ES-I3 (cell line): ENCODE measurements around the gene SYNDIG1.

Source experiments
- H3K36me3 ChIP-seq: 2 replicates; pipeline ENCODE4 v1.6.1; 2013; ENCODE audit warnings: mild to moderate bottlenecking, low read length, control low read depth, moderate library complexity; ENCODE audit not compliant: insufficient read depth
- H3K4me1 ChIP-seq: 2 replicates; pipeline ENCODE4 v1.6.1; 2013; ENCODE audit warnings: mild to moderate bottlenecking, control low read depth, low read length; ENCODE audit not compliant: insufficient read depth
- H3K9ac ChIP-seq: 2 replicates; pipeline ENCODE4 v1.6.1; 2013; ENCODE audit warnings: low read depth, mild to moderate bottlenecking, low read length, moderate library complexity
- H3K9me3 ChIP-seq: 2 replicates; pipeline ENCODE4 v1.6.1; 2013; ENCODE audit warnings: mild to moderate bottlenecking, low read length, moderate library complexity; ENCODE audit not compliant: control insufficient read depth, insufficient read depth

Gene SYNDIG1

DNA sequence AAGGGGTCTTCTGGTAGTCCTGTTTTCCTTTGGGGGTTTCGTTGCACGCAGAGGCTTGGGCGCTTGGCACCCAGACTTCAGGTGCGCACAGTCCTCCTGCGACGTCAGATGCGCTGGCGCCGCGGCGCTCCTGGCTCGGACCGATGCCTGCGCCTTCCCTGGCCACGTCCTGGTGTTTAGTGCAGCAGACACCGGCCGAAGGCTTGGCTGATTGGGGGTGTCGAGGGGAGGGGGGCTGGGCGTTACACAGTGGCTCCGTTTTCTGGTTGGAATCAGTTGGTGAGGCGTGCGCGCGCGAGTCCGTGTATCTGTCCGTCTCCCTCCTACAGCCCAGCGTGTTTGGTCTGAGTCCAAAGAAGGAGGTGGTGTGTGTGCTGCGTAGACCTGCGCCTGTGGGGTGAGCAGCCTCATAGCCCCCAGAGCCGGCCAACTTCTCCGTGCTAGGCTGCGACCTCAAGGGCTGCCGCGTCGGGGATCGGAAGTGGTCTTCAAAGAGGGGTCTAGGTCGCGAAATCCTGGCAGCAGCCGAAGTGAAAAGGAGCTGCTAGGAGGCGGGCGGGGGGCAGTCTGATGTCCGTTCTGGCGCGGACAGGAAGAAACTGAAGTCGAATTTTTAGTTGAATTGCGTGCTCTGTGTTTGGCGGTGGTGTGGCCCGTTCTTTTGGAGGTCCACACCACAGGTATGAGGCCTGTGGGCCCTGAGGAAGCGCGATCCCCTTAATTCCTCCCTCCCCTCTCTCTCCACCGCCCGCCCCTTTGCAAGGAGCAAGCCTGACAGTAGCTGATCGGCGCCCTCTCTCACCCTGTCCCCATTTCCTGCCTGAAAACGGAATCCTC, 1.5 kb downstream of the SYNDIG1 start:
- Histone ChIP-seq H3K36me3 (no peaks in the 10 kb centered on the region), H3K9me3 (no peaks in the 10 kb centered on the region), H3K9ac (peak overlapping the region; percentile 75), H3K4me1 (peaks cover 7% of the 10 kb centered on the region)

DNA sequence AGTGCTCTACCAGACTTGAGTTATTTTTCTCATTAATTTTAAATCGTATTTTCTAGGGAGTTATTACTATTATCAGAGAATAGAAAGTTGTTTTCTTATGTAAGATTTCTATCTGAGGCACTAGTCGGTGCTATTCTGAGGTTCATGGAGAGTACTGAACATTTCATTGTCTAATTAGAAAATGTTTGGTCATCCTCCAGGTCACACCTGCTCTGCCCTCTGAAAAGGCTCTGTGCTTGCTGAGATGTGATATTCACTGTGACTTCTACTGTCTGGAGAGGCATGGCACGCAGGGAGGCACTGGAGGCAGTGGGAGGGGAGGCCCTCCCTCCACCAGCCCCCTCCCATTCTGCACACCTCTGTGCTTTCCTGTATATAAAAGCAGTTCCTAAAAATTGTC, 3.0 kb downstream of the SYNDIG1 start:
- no peaks in the 10 kb centered on the region for H3K36me3 ChIP-seq
- peaks cover 7% of the 10 kb centered on the region for H3K4me1 ChIP-seq
- no peaks in the 10 kb centered on the region for H3K9me3 ChIP-seq
- no peak overlapping the region for H3K9ac ChIP-seq

DNA sequence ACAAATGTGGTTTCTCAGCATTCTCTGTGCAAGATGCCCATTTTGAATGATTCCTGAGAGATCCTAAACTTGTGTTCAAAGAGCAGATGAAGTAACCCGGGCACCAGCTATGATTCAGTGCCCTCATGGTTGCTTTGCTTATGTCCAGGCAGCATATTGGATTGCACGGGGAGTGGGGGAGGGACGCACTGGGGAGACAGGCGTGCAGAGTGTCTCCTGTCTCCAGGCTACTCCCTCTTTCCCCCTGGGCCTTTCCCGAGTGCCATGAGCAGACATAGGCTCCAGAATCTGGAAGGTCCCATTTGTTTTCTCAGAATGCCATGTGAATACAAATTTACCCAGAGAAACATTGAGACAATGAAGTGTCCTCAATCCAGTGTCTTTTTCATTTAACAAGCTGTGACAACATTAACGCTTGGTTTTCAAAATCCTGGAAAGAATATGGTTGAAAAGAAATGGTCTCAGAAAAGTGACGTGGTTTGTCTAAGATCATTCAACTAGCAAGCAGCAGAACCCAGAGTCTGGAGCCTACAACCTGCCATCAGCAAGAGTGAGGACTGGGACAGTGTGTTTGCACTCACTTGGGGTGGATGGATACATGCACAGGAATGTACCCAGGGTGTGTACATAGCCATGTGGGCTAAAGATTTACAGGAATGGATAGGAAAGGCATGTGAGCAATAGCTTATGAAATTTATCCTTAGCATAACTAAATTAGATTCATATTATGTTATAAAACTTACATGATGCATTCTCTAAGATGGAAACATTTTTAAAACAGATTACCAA, 4.2 kb downstream of the SYNDIG1 start:
- Histone ChIP-seq H3K9ac (no peak overlapping the region), H3K36me3 (no peaks in the 10 kb centered on the region), H3K4me1 (peaks cover 3% of the 10 kb centered on the region), H3K9me3 (no peaks in the 10 kb centered on the region)

DNA sequence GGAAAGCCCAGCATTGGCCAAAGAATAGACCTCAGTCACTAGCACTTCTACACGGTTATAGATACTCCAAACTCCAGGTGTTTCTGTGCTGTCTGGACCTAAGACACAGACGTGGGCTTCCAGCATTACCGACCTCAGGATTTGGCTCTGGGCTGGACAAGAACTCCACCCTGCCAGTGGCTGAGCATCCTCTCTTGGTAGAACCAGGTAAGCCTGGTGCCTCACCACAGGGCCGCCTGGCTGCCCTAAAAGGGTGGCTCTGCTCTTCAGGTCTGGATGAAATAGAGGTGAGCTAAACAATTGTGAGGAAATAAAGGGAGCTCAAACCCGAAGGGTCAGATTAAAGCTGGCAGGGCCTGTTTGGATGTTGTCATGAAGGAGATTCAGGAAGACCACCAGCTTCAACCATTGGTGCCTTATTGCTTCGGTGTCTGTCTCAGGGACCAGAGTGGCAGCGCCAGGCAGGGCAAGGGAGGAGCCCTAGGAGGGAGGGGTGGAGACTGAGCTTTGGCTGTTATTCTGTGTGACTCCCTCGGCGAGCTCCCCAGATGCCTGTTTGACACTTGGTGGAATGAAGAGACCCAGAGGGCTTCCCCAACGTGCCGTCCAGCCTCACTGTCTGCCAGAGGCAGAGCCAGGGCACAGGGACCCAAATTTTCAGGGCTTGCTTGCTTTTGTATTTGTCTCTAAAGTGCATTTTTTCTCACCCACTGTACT, 8.6 kb downstream of the SYNDIG1 start:
- H3K9ac ChIP-seq = no peak overlapping the region
- H3K4me1 ChIP-seq = no peaks in the 10 kb centered on the region; the same call in 1 of the 2 replicates
- H3K9me3 ChIP-seq = no peaks in the 10 kb centered on the region
- no peaks in the 10 kb centered on the region for H3K36me3 ChIP-seq

DNA sequence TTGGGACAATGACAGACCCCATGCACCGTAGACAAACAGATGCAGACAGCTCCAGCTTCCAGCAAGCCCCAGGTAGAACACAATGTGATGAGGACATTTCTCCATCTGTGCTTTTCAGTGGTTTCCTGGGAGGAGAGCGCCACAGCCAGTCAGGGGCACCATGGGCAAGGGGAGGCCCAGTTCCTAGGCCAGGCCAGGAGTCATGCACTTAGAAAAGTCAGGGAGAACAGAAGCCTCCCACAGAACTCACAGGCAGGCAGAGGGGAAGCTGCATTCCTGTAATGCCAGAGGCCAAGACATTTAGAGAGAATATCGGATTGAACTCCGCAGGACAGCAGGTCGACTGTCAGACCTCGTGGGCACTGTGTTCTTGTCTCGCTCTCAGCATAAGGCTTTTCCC, 9.2 kb downstream of the SYNDIG1 start:
- Histone ChIP-seq H3K9me3 (no peaks in the 10 kb centered on the region), H3K4me1 (no peaks in the 10 kb centered on the region; the same call in 1 of the 2 replicates), H3K36me3 (no peaks in the 10 kb centered on the region), H3K9ac (no peak overlapping the region)

DNA sequence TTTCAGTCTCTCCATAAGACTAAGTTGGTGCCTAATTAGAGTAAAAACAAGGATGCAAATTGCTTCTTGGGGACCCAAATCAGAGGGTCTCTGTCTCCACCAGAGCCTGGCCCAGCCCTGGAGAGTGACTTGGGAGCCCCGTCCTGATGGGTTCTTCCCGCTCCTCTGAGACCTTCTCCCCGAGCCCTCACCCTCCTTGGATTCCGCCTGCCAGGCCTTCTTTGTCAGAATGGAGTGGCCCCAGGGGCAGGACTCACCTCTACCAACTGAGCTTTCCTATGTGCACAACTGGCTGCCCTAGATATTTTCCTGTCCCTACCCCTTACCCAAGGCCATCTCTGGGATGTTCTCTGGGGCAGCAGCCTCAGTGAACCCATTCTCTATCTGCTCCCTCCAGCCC, 9.7 kb downstream of the SYNDIG1 start:
- Histone ChIP-seq H3K9ac (no peak overlapping the region), H3K36me3 (no peaks in the 10 kb centered on the region), H3K9me3 (no peaks in the 10 kb centered on the region), H3K4me1 (no peaks in the 10 kb centered on the region; the same call in 1 of the 2 replicates)

DNA sequence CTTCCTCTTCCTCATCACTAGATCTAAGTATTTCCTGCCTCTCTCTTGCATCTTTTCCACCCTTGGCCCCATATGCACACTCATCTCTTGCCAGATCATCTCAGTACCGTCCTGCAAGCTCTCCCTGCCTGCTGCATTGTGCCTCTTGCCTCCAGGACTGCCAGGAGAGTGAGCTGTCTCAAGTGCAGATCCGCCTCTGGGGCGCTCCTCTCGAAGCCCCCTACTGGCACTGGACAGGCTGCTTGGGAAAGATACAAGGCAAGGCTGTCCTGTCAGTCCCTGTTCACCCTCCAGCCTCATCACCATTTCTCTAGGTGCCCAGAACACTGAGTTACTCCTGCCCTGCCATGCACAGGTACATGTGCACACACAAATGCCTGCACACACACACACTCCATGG, 10.2 kb downstream of the SYNDIG1 start:
- Histone ChIP-seq H3K36me3 (no peaks in the 10 kb centered on the region), H3K9me3 (no peaks in the 10 kb centered on the region), H3K9ac (no peak overlapping the region)

DNA sequence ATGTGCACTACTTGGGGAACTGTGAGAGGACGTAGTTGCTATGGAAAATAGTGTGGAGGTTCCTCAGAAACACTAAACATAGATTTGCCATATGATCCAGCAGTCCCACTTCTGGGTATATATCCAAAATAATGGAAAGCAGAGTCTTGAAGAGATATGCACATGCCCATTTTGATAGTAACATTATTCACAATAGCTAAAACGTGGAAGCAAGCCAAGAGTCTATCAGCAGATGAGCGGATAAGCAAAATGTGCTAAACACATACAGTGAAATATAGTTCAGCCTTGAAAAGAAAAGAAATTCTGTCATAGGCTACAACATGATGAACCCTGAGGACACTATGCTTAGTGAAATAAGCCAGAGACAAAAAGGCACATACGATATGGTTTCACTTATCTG, 11.1 kb downstream of the SYNDIG1 start:
- H3K4me1 ChIP-seq = no peaks in the 10 kb centered on the region; the same call in 1 of the 2 replicates
- H3K36me3 ChIP-seq = no peaks in the 10 kb centered on the region
- H3K9me3 ChIP-seq = no peaks in the 10 kb centered on the region
- no peak overlapping the region for H3K9ac ChIP-seq

More for the DNA sequence above, 10.2 kb downstream of the SYNDIG1 start:
- H3K4me1 ChIP-seq = no peaks in the 10 kb centered on the region; the same call in 1 of the 2 replicates

DNA sequence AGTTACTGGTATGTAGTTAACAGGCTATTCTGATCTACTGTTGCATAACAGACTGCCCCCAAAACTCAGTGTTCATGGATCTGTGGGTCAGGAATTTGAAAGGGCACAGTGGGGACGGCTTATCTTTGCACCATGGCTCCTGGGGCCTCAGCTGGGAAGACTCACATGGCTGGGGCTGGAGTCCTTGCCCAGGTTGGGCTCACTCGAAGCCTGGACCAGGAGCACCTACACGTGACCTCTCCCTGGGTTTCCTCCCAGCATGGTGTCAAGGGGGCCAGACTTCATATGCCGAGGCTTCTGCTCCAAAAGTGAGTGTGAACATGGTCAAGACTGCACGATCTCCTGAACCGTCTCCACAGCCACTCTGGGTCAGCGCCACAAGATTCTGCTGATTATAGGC, 11.7 kb downstream of the SYNDIG1 start:
- no peak overlapping the region for H3K9ac ChIP-seq
- no peaks in the 10 kb centered on the region; the same call in 1 of the 2 replicates for H3K4me1 ChIP-seq
- no peaks in the 10 kb centered on the region for H3K9me3 ChIP-seq
- no peaks in the 10 kb centered on the region for H3K36me3 ChIP-seq

DNA sequence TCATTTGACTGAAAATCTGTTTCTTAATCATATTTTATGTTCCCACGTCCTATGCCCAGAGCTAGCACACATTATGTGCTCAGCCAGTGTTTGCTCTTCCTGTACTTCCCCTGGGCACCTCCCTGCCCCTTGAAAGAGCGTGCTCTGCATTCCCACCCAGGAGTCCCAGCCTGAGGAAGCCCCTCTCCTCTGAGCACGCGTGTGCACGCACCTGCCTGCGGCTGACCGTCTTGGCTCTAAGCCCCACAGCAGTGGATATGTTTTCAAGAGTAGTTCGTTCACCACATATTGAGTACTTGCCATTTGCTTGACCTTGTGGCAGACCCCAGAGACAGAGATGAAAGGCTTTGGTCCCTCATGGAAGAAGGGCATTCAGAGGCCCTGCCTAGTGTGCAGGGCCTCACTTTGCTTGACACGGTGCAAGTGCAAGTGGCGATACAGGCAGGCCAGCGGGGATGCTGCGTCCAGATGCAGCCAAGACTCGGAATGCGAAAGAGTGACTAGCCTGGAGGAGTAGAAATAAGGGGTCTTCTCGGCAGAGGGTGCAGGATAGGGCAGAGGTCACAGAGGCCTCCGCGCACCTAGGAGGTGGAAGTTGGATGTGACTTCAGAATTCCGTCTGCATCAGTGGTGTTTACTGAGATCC, 14.1 kb downstream of the SYNDIG1 start:
- no peak overlapping the region for H3K9ac ChIP-seq
- H3K36me3 ChIP-seq = no peaks in the 10 kb centered on the region
- no peaks in the 10 kb centered on the region for H3K4me1 ChIP-seq
- H3K9me3 ChIP-seq = no peaks in the 10 kb centered on the region

DNA sequence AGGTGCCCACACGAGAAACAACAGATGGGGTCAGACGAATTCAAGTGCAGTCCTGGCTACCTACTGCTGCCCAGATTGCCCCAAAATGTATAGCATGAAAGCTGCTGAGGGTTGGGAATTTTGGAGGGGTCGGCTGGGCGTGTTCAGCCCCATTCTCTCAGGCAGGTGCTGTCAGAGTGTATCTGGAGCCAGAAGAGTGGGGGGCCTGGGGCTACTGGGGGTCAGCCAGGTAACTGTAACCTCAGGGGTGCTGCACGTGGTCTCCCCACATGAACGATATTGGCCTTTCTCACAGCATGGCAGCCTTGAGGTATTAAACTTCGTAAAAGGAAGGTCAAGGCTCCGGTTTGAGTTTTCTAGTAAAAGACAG, 14.6 kb downstream of the SYNDIG1 start:
- no peaks in the 10 kb centered on the region for H3K4me1 ChIP-seq
- H3K9me3 ChIP-seq = no peaks in the 10 kb centered on the region
- H3K9ac ChIP-seq = no peak overlapping the region
- H3K36me3 ChIP-seq = no peaks in the 10 kb centered on the region

DNA sequence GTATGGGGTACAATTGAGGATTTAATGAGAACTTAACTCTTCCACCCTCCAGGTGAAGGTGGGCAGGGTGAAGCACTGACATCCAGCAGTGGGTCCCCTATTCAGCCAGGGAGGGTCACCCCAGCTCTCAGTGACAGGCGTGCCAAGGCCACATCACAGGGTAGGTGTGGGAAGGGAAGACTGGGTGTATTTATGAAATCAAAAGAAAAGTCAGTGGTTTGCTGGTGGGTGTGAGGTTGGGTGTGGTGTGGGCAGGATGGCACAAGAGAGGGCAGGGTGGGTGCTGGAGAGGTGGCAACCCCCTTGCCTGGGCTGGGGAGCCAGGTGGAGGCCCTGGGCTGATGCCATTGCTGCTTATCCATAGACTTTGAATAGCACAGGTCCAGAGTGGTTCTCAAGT, 16.6 kb downstream of the SYNDIG1 start:
- Histone ChIP-seq H3K9me3 (no peaks in the 10 kb centered on the region), H3K9ac (no peak overlapping the region), H3K36me3 (no peaks in the 10 kb centered on the region), H3K4me1 (no peaks in the 10 kb centered on the region)

DNA sequence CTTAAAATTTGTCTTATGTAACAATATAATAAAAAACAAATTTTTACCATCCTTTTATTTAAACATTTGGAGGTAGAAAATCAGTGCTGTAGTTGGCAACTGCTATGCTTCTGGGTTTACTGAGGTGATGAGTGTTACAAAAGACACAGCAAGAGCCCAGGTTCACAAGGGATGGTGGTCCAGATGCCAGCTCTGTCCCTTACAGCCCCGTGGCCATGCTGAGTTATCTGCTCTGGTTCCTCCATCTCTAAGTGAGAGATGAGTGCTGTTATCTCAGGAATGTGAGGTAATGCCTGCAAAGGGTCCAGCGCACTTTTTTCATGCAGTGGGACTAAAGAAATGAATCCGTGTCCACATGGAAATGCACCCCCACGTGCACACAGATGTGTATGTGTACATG, 17.8 kb downstream of the SYNDIG1 start:
- Histone ChIP-seq H3K4me1 (no peaks in the 10 kb centered on the region), H3K9ac (no peak overlapping the region), H3K36me3 (no peaks in the 10 kb centered on the region), H3K9me3 (no peaks in the 10 kb centered on the region)

DNA sequence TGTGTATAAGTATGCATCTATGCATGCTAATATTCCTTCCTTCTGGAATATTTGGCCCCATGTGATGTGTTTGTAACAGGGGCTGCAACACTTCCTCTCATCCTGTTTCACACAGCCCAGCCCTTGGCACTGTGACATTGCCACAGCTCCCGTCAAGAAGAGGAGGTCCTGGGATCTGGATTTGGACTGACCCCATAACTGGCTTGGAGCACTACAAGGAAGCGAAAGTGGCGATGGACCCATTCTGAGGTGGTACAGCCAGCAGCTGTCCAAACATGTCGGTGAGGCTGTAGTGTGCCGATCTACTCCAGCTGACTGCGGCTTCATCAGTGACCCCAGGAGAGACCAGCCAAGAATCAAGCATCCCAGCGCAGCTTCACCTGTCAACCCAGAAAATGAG, 18.2 kb downstream of the SYNDIG1 start:
- Histone ChIP-seq H3K4me1 (no peaks in the 10 kb centered on the region), H3K36me3 (no peaks in the 10 kb centered on the region), H3K9me3 (no peaks in the 10 kb centered on the region), H3K9ac (no peak overlapping the region)
